CD14-positive monocyte (primary cell): ENCODE data around the gene TMEM135. TPM values are rescaled to one million over a fixed set of nuclear protein-coding genes. Genes with fewer than 3 reads are reported as not detected.

ENCODE experiments used
- DNase-seq, 3 donors: peaks; one replicate each; pipeline ENCODE4 v3.0.0-alpha.2; 2011 to 2022
- H2AFZ ChIP-seq: 2 replicates; pipeline ENCODE4 v1.6.0; 2012; ENCODE audit warnings: mild to moderate bottlenecking, low read depth, low read length, inconsistent platforms; ENCODE audit not compliant: insufficient read depth, poor library complexity, severe bottlenecking
- H3K27ac ChIP-seq, 2 donors: 1 replicate in 1 of 2; 2 replicates in 1 of 2; pipeline ENCODE4 v1.5.1; 2012 to 2013; ENCODE audit warnings: low read length in 2 of 2, control low read depth in 1 of 2, inconsistent platforms in 1 of 2, low read depth in 1 of 2, mild to moderate bottlenecking in 1 of 2
- H3K27me3 ChIP-seq, 2 donors: one replicate each; pipeline versions ENCODE4 v1.6.0 to v1.6.1; 2011 to 2013; ENCODE audit warnings: low read length in 2 of 2; ENCODE audit not compliant: control insufficient read depth in 2 of 2, insufficient read depth in 2 of 2
- H3K36me3 ChIP-seq, 2 donors: replicated peaks in 1 of 2; 1 replicate in 1 of 2; 2 replicates in 1 of 2; pipeline versions ENCODE4 v1.5.1 to v1.6.1; 2012 to 2013; ENCODE audit warnings: low read length in 2 of 2, control low read depth in 1 of 2, inconsistent platforms in 1 of 2, mild to moderate bottlenecking in 1 of 2; ENCODE audit not compliant: insufficient read depth in 2 of 2, control insufficient read depth in 1 of 2
- H3K4me1 ChIP-seq, 2 donors: 1 replicate in 1 of 2; 2 replicates in 1 of 2; pipeline versions ENCODE4 v1.5.1 to v1.6.1; 2012 to 2013; ENCODE audit warnings: low read length in 2 of 2, control low read depth in 1 of 2, inconsistent platforms in 1 of 2, mild to moderate bottlenecking in 1 of 2, moderate library complexity in 1 of 2; ENCODE audit not compliant: insufficient read depth in 2 of 2, control insufficient read depth in 1 of 2
- H3K4me2 ChIP-seq: replicated peaks from 2 replicates; pipeline ENCODE3; 2012; ENCODE audit warnings: low read length, moderate library complexity, mild to moderate bottlenecking; ENCODE audit not compliant: poor library complexity, severe bottlenecking; ENCODE audit errors: extremely low read depth
- H3K4me3 ChIP-seq, 3 experiments: fragments of 200-600 bp in 1 of 3; sonication (generic) in 1 of 3; replicated peaks in 1 of 3; 1 replicate in 2 of 3; 2 replicates in 1 of 3; pipeline ENCODE4 v1.5.1; 2011 to 2013; ENCODE audit warnings: low read length in 3 of 3, mild to moderate bottlenecking in 3 of 3, control low read depth in 2 of 3, low read depth in 2 of 3, inconsistent platforms in 1 of 3, moderate library complexity in 1 of 3
- H3K79me2 ChIP-seq: 2 replicates; pipeline ENCODE4 v1.6.0; 2012; ENCODE audit warnings: mild to moderate bottlenecking, control low read depth, inconsistent platforms, low read length, moderate library complexity; ENCODE audit not compliant: insufficient read depth
- H3K9ac ChIP-seq: 2 replicates; pipeline ENCODE4 v1.6.0; 2017; ENCODE audit warnings: low read length, mild to moderate bottlenecking; ENCODE audit not compliant: insufficient read depth, poor library complexity, severe bottlenecking
- H3K9me3 ChIP-seq, 2 donors: replicated peaks in 1 of 2; 1 replicate in 1 of 2; 2 replicates in 1 of 2; pipeline versions ENCODE4 v1.5.1 to v1.6.1; 2012 to 2013; ENCODE audit warnings: low read length in 2 of 2, control low read depth in 1 of 2; ENCODE audit not compliant: control insufficient read depth in 1 of 2, insufficient read depth in 1 of 2
- H4K20me1 ChIP-seq: 2 replicates; pipeline ENCODE4 v1.6.0; 2012; ENCODE audit warnings: mild to moderate bottlenecking, low read length, control low read depth, moderate library complexity; ENCODE audit not compliant: insufficient read depth
- H3K27ac Mint-ChIP-seq, 7 donors: one replicate each; pipeline ENCODE4 v1.8.0; 2020; ENCODE audit warnings: mild to moderate bottlenecking in 7 of 7, mixed read lengths in 7 of 7, moderate library complexity in 6 of 7, inconsistent platforms in 2 of 7
- H3K27me3 Mint-ChIP-seq, 3 donors: one replicate each; pipeline ENCODE4 v1.8.0; 2021 to 2022; ENCODE audit warnings: low read depth in 3 of 3, mild to moderate bottlenecking in 3 of 3, mixed read lengths in 3 of 3, moderate library complexity in 3 of 3, inconsistent platforms in 1 of 3
- H3K36me3 Mint-ChIP-seq, 2 donors: one replicate each; pipeline ENCODE4 v1.8.0; 2020; ENCODE audit warnings: mixed read lengths in 2 of 2, inconsistent platforms in 1 of 2, mild to moderate bottlenecking in 1 of 2
- H3K4me1 Mint-ChIP-seq: one replicate; pipeline ENCODE4 v1.8.0; 2020; ENCODE audit warnings: mild to moderate bottlenecking, mixed read lengths
- H3K4me3 Mint-ChIP-seq, 2 donors: one replicate each; pipeline ENCODE4 v1.8.0; 2020; ENCODE audit warnings: mild to moderate bottlenecking in 2 of 2, mixed read lengths in 2 of 2, moderate library complexity in 1 of 2
- H3K9me3 Mint-ChIP-seq, 7 donors: one replicate each; pipeline ENCODE4 v1.8.0; 2020 to 2022; ENCODE audit warnings: mixed read lengths in 7 of 7, mild to moderate bottlenecking in 6 of 7, moderate library complexity in 6 of 7, inconsistent platforms in 2 of 7
- CTCF ChIP-seq: fragments of 200-600 bp; IDR thresholded peaks from one replicate; pipeline ENCODE4 v1.8.0; 2022; ENCODE audit warnings: antibody characterized with exemption, mild to moderate bottlenecking
- WGBS: methylation state at CpG from one replicate; pipeline ENCODE4 v1.1.5; 2013; ENCODE audit warnings: missing lambda C conversion rate; ENCODE audit not compliant: insufficient coverage; 5-methylcytosine and 5-hydroxymethylcytosine counted together
- intact Hi-C, 2 donors: fragments of 100-400 bp; cut with micrococcal nuclease; formaldehyde crosslinking; loops; one replicate each; pipeline versions ENCODE4 v1.15.0 to v1.15.1; 2023
- polyA plus RNA-seq, 3 donors: library from polyadenylated mRNA; depleted of rRNA in 1 of 3; unstranded in 2 of 3; stranded (reverse) in 1 of 3; fragments of 300-500 nt in 2 of 3; fragments of >200 nt in 1 of 3; fragmentation: Illumina TruSeq in 2 of 3; gene quantifications; 1 replicate in 2 of 3; 2 replicates in 1 of 3; pipeline ENCODE4 v1.2.3, GENCODE V29; 2012 to 2021

TMEM135 gene
- polyA plus RNA-seq, 3 donors: 2.7 to 8.4 (median 5.9) TPM

DNA sequence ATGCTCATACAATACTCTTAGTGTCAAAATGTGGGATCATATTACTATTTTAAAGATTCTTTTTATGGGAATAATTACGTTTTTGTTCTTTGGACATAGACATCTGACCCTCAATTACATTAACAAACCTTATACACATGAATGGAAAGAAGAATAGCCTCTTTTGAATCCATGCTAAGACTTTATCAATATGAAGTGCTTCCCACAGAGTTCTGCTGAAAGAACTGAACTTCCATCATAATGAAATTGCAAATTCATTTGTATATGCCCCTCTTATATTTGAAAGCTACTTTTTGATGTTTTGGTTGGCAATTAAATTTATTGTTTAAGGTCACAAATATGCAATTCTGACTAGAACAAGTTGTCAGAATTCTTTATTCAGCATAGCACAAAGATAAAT, 254.9 kb downstream of the TMEM135 start:
- Histone ChIP-seq H3K9ac (no peak overlapping the region), H3K27me3 (no peaks in the 10 kb centered on the region), H2AFZ (no peak overlapping the region), H3K4me1 (no peaks in the 10 kb centered on the region), H3K27ac (no peak overlapping the region), H3K4me3 (no peak overlapping the region), H3K36me3 (no peaks in the 10 kb centered on the region), H3K4me2 (no peak overlapping the region), H3K9me3 (no peaks in the 10 kb centered on the region), H4K20me1 (no peaks in the 10 kb centered on the region), H3K79me2 (no peaks in the 10 kb centered on the region)
- TF ChIP-seq CTCF: no peak
- H3K9me3 Mint-ChIP-seq: no peaks in the 10 kb centered on the region
- intact Hi-C loops: loop anchor here (5.0 kb wide), 1 partner anchor 355 kb away; no protein-coding TSS in a partner anchor
- no CpG with 5 or more reads among the region's 1 CpG for WGBS
- H3K4me3 Mint-ChIP-seq: no peak overlapping the region
- H3K36me3 Mint-ChIP-seq: peaks cover 0 to 3% of the 10 kb centered on the region in 2 donors
- H3K4me1 Mint-ChIP-seq: no peaks in the 10 kb centered on the region
- H3K27ac Mint-ChIP-seq: no peak overlapping the region
- H3K27me3 Mint-ChIP-seq: no peaks in the 10 kb centered on the region
- no peak for DNase-seq

GRCh38 chr11:87295237-87295636, 257.5 kb downstream of the TMEM135 start:
- no CpG with 5 or more reads among the region's 1 CpG for WGBS
- Histone ChIP-seq H3K27me3 (no peaks in the 10 kb centered on the region), H3K79me2 (no peaks in the 10 kb centered on the region), H3K9ac (no peak overlapping the region), H3K4me2 (no peak overlapping the region), H3K4me1 (no peaks in the 10 kb centered on the region), H3K4me3 (no peak overlapping the region), H3K9me3 (peaks cover 0 to 11% of the 10 kb centered on the region in 2 donors), H3K36me3 (no peaks in the 10 kb centered on the region), H2AFZ (no peak overlapping the region), H4K20me1 (no peaks in the 10 kb centered on the region), H3K27ac (no peak overlapping the region)
- no peak for TF ChIP-seq CTCF
- intact Hi-C loops: no loop called here
- H3K4me1 Mint-ChIP-seq: no peaks in the 10 kb centered on the region
- H3K9me3 Mint-ChIP-seq: peaks cover 0 to 12% (median 6%) of the 10 kb centered on the region in 7 donors
- H3K36me3 Mint-ChIP-seq: peaks cover 0 to 3% of the 10 kb centered on the region in 2 donors
- no peaks in the 10 kb centered on the region for H3K27me3 Mint-ChIP-seq
- no peak overlapping the region for H3K27ac Mint-ChIP-seq
- no peak for DNase-seq
- H3K4me3 Mint-ChIP-seq: no peak overlapping the region
